ENCODE measurements around the gene NSUN3.

GRCh38 chr3:94136133-94136532 lies 73.3 kb downstream of the NSUN3 start:
- no peak for TF ChIP-seq PAX5 (IDR thresholded peaks at IDR 0.05; ENCODE audit: insufficient read depth, low read length, severe bottlenecking)
- TF ChIP-seq SPI1 (IDR thresholded peaks at IDR 0.05; ENCODE audit: low read depth, low read length), result no peak
- TF ChIP-seq POLR2A (IDR thresholded peaks at IDR 0.05; ENCODE audit: low read depth, low read length), result no peak
- no peak for TF ChIP-seq POLR2AphosphoS5 (IDR thresholded peaks at IDR 0.05; ENCODE audit: low read depth, low read length)

All from GM12891 (cell line).